HG02981 (cell line): Measurements from ENCODE around the gene MFSD6.
"Not testable (repeated sequence)": the region's sequence is repeated elsewhere in the genome, so short reads cannot be mapped to it uniquely, and the experiment has no call there.

Source experiments
- ATAC-seq: cut with Tn5 transposase; IDR thresholded peaks from one replicate; pipeline ENCODE4 v1.9.1; 2021; ENCODE audit warnings: mild to moderate bottlenecking, moderate library complexity; ENCODE audit not compliant: unreplicated experiment

The MFSD6 gene

GRCh38 chr2:190494600-190495227 is 86.6 kb downstream of the MFSD6 start:
- ATAC-seq = not testable (repeated sequence)

GRCh38 chr2:190497428-190497827 is 89.3 kb downstream of the MFSD6 start:
- no peak for ATAC-seq

DNA sequence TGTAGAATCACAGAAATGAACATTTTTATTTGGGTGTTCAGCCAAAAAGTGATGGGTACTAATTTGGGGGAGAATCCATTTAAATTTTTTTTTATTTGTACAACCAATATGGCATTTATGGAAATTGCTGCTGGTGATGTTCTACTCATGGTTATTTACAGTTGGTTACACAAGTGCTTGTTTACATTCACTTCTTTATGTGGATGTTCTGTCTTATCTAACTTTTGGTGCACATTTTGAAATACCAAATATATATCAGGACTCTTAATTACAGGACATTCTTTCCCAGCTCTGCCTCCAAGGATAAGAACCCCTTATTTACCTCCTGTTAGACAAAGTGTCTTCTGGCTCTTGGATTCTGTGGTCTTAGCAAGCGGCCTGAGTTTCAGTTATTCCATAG is 91.1 kb downstream of the MFSD6 start:
- no peak for ATAC-seq

DNA sequence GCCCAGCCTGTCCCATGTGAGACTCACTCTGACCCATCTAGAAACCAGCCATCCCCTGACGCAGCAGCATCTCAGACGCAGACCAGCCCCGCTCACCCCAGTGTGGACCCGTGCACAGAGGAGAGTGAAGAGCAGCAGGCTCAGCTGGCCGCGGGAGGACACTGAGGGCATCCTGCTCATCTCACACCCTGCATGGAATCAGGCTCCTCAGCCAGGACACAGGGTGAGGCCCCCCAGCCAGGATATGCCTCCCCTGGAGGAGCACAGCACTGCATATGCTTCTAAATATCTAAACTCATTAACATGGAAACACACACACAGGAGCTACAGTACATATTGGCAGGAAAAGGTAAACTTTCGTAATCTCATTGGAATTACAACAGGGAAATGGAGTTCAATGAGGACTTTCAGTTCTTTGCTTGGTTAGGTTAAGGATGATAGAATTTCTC is 91.9 kb downstream of the MFSD6 start:
- no peak for ATAC-seq

- no peak for ATAC-seq
These were observed 93.1 kb downstream of the MFSD6 start for GRCh38 chr2:190501231-190501630.

- no peak for ATAC-seq
These were observed 93.7 kb downstream of the MFSD6 start for GRCh38 chr2:190501702-190502407.

DNA sequence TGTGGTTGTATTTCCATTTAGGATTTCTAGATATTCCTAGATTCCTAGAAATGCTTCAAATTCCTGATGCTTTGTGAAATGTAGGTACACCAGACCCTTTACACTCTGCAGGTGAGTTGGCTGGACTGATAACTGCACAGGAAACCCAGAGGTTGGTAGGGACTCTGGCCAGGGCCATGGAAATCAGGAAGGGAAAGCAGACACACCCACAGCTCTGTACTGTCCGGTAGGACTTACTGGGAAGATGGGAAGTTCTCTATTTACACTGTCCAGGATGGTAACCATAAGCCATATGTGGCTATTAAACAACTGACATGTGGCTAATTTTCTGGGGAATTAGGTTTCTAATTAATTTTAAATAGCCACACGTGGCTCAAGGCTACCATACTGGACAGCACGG is 94.9 kb downstream of the MFSD6 start:
- no peak for ATAC-seq

DNA sequence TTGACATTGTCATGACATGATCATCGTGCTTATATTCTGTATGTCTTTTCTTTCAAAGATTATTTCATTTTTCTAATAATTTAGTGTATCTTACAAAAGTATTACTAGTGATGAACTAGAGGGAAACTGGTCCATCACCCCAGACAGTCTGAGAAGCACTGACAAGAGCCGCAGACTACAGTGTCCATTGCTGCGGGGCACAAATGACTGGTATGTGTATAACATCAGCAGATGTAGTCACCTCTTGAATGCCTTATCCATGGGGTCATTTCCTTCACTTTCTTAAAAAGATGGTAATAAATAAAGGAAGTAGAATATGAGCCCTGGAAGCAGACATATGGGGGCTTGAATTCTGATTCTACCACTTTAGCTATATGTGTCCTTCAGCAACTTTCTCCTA is 96.8 kb downstream of the MFSD6 start:
- ATAC-seq = no peak

GRCh38 chr2:190505696-190506095 is 97.5 kb downstream of the MFSD6 start:
- no peak for ATAC-seq

- no peak for ATAC-seq
These were observed 98.5 kb downstream of the MFSD6 start for GRCh38 chr2:190506666-190507065.

- no peak for ATAC-seq
These were observed 99.0 kb downstream of the MFSD6 start for GRCh38 chr2:190507135-190507534.

DNA sequence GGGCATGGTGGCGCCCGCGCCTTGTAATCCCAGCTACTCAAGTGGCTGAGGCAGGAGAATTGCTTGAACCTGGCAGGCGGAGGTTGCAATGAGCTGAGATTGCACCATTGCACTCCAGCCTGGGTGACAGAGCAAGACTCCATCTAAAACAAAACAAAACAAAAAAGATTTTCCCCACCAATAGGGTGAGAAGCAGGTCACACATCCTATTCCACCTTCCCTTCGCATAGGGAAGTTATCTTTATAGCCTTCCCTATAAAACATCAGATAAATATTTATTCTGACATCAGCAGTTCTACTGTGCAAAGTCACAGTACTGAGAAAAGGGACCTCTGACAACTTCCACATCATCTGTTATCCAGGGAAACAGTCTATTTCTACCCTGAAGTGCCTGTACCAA is 101.7 kb downstream of the MFSD6 start:
- not testable (repeated sequence) for ATAC-seq

DNA sequence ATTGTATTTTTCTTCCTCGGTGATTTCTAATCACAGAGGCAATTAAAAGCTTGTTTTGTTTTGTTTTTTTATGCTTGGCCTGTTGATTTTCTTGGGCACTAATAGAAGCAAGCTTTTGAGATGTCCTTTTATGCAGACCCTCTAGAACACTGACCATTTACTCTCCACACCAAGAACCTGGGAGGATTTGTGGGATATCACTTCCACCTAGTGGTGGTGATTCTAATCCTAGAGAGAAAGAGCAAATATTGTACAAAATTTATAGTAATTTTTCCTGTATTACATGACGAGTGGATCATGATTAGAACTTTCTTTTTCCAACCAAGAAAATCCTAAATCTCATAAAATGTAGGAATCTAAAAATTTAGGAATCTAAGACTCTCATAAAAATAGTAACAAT is 102.9 kb downstream of the MFSD6 start:
- no peak for ATAC-seq

- ATAC-seq = no peak
These were observed 104.5 kb downstream of the MFSD6 start for GRCh38 chr2:190512539-190513095.

DNA sequence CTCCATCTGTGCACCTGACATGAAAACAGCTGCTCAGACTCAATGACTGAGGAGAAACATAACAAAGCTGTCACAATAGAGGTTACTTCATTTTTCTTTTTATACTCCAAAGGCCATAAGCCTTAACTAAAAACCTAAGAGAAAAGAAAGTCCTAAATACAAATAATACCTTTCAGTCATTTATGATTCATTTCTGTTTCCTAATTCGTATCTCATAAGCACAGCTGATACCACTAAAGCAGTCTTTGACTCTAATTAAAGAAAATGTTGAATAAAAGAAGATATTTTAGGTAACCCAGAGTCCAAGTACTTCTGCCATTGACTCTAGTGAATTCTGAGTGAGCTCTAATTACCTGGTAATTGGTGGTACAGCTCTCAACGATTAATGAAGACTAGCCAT is 105.7 kb downstream of the MFSD6 start:
- no peak for ATAC-seq

- no peak for ATAC-seq
These were observed 106.5 kb downstream of the MFSD6 start for GRCh38 chr2:190514676-190515075.

- ATAC-seq = no peak
These were observed 107.5 kb downstream of the MFSD6 start for GRCh38 chr2:190515687-190516086.

DNA sequence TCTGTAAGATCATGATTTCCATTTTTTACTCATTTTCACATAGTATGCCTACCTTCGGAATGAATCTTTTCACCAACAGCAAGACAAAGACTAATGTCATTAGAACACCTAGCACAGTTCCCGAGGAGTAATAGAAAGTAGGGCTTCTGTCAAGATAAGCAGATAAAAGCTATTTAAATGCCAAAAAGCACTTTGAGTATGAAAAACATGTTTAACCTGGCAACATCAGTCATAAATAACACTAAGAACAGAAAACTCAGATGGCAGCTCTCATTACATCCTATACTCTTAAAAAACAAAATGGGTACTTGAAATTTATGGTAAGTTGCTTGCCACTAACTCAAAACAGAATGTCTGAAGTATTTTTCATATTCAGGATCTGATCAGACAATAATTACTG is 109.3 kb downstream of the MFSD6 start:
- no peak for ATAC-seq

DNA sequence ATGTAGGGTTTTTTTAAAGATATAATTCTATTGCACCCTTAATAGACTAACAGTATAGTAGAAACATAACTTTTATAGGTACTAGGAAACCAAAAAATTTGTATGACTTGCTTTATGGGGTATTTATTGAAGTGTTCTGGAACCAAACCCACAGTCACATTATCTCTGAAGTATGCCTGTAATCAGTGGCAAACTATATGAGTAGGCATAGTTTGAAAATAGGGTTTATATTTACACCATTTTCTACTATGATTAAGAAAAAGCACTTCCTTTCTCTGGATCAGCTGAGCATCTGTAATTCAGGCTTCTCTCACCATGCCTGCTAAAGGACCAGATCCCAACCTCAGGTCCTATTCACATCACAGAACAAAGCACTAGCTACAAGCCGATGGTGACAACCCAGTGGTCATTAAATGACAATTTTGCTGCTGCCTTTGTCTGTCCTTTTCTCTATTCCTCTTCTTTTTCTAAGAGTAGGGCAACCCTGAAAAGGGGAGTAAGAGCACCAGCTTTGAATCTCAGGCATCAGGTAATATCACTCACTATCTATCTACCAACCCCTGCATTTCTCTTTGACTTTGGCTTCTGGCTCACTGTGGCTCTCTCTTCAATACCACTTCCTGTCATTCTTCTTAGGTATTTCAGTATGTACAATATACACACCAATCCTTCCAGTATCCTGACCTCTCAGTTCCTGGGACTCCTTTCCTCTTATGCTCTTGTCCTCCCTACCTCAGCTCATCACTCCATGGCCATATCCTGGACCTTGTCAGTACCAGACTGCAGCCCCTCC is 112.0 kb downstream of the MFSD6 start:
- ATAC-seq = no peak

- ATAC-seq = no peak
These were observed 116.8 kb downstream of the MFSD6 start for GRCh38 chr2:190524928-190525327.

- ATAC-seq = no peak
These were observed 118.1 kb downstream of the MFSD6 start for GRCh38 chr2:190526105-190526750.
